Neural cell (in vitro differentiated cells): ENCODE measurements around the gene TP53I11. TPM values are rescaled to one million over a fixed set of nuclear protein-coding genes. Genes with fewer than 3 reads are reported as not detected.

Experiments used
- H2AFZ ChIP-seq: fragments of 200-600, 300-800 bp; sonication (generic), shearing (Covaris generic); 2 replicates; pipeline ENCODE4 v1.6.0; 2014; ENCODE audit warnings: low read depth, mild to moderate bottlenecking, antibody characterized with exemption, low read length, moderate library complexity
- H3F3A ChIP-seq: fragments of 200-600 bp; shearing (Covaris generic); 2 replicates; pipeline ENCODE4 v1.6.1; 2016; ENCODE audit warnings: mild to moderate bottlenecking, moderate library complexity, mixed read lengths, antibody characterized with exemption, low read length; ENCODE audit not compliant: insufficient read depth, poor library complexity, severe bottlenecking
- H3K27ac ChIP-seq: fragments of 200-600, 300-800 bp; sonication (generic), shearing (Covaris generic); 2 replicates; pipeline ENCODE4 v1.5.1; 2014; ENCODE audit warnings: mild to moderate bottlenecking, low read length, moderate library complexity
- H3K27me3 ChIP-seq: fragments of 300-800, 200-600 bp; sonication (generic), shearing (Covaris generic); 2 replicates; pipeline ENCODE4 v1.6.0; 2014; ENCODE audit warnings: mild to moderate bottlenecking, low read depth, low read length, moderate library complexity; ENCODE audit not compliant: insufficient read depth
- H3K36me3 ChIP-seq: fragments of 300-800, 200-600 bp; sonication (generic), shearing (Covaris generic); 2 replicates; pipeline ENCODE4 v1.5.1; 2014; ENCODE audit warnings: mild to moderate bottlenecking, antibody characterized with exemption, low read length, moderate library complexity; ENCODE audit not compliant: insufficient read depth
- H3K4me2 ChIP-seq: fragments of 300-800, 200-600 bp; sonication (generic), shearing (Covaris generic); 2 replicates; pipeline ENCODE4 v1.6.0; 2014; ENCODE audit warnings: mild to moderate bottlenecking, low read length
- H3K4me3 ChIP-seq: fragments of 300-800, 200-600 bp; sonication (generic), shearing (Covaris generic); 2 replicates; pipeline ENCODE4 v1.5.1; 2014; ENCODE audit warnings: mild to moderate bottlenecking, low read length, moderate library complexity
- H3K79me2 ChIP-seq: fragments of 200-600 bp; shearing (Covaris generic); replicated peaks from 2 replicates; pipeline ENCODE4 v1.6.0; 2014; ENCODE audit warnings: mild to moderate bottlenecking, low read length, moderate library complexity; ENCODE audit not compliant: insufficient read depth
- H3K9ac ChIP-seq: fragments of 300-800, 200-600 bp; sonication (generic), shearing (Covaris generic); 2 replicates; pipeline ENCODE4 v1.6.1; 2016; ENCODE audit warnings: mild to moderate bottlenecking, low read length, mixed read lengths
- H3K9me2 ChIP-seq: fragments of 200-600 bp; shearing (Covaris generic); 2 replicates; pipeline ENCODE4 v1.6.1; 2016; ENCODE audit warnings: mild to moderate bottlenecking, low read length, mixed read lengths; ENCODE audit not compliant: insufficient read depth
- H3K9me3 ChIP-seq: fragments of 200-600, 300-800 bp; sonication (generic), shearing (Covaris generic); 2 replicates; pipeline ENCODE4 v1.6.1; 2016; ENCODE audit warnings: mild to moderate bottlenecking, mixed run types, low read length, moderate library complexity, mixed read lengths
- H4K20me1 ChIP-seq: fragments of 200-600 bp; shearing (Covaris generic); 2 replicates; pipeline ENCODE4 v1.6.1; 2016; ENCODE audit warnings: mild to moderate bottlenecking, mixed run types; ENCODE audit not compliant: insufficient read depth
- CTCF ChIP-seq: fragments of 450-650 bp; IDR thresholded peaks from 2 replicates; pipeline ENCODE4 v1.5.1; 2014; ENCODE audit warnings: antibody characterized with exemption, mild to moderate bottlenecking, moderate library complexity; ENCODE audit not compliant: poor library complexity, severe bottlenecking
- EP300 ChIP-seq: fragments of 450-650 bp; conservative IDR thresholded peaks from 2 replicates; pipeline ENCODE4 v1.6.1; 2014; ENCODE audit warnings: antibody characterized with exemption, mild to moderate bottlenecking, moderate library complexity; ENCODE audit not compliant: poor library complexity, severe bottlenecking
- EZH2 ChIP-seq: fragments of 200-600, 300-800 bp; shearing (Covaris generic), sonication (generic); IDR thresholded peaks from 2 replicates; pipeline ENCODE4 v1.6.1; 2014; ENCODE audit warnings: antibody characterized with exemption, low read length, borderline replicate concordance, mild to moderate bottlenecking; ENCODE audit not compliant: insufficient read depth, poor library complexity, severe bottlenecking
- MXI1 ChIP-seq: fragments of 450-650 bp; conservative IDR thresholded peaks from 2 replicates; pipeline ENCODE4 v1.6.1; 2014; ENCODE audit warnings: antibody characterized with exemption, mild to moderate bottlenecking; ENCODE audit not compliant: poor library complexity, severe bottlenecking
- POLR2AphosphoS5 ChIP-seq: IDR thresholded peaks from 2 replicates; pipeline ENCODE4 v1.6.1; 2012
- RAD21 ChIP-seq: fragments of 450-650 bp; conservative IDR thresholded peaks from 2 replicates; pipeline ENCODE4 v1.6.1; 2014; ENCODE audit warnings: antibody characterized with exemption, mild to moderate bottlenecking, moderate library complexity
- REST ChIP-seq: IDR thresholded peaks from 2 replicates; pipeline ENCODE4 v1.6.1; 2012; ENCODE audit warnings: borderline replicate concordance
- SMC3 ChIP-seq: fragments of 450-650 bp; conservative IDR thresholded peaks from 2 replicates; pipeline ENCODE4 v1.6.1; 2014; ENCODE audit warnings: antibody characterized with exemption, mild to moderate bottlenecking, moderate library complexity; ENCODE audit not compliant: poor library complexity
- TAF1 ChIP-seq: IDR thresholded peaks from 2 replicates; pipeline ENCODE4 v1.6.1; 2012; ENCODE audit warnings: low read depth
- polyA plus RNA-seq: library from polyadenylated mRNA; depleted of rRNA; stranded (reverse); fragments of >200 nt; gene quantifications from 2 replicates; pipeline ENCODE4 v1.2.3, GENCODE V29; 2014

The TP53I11 gene
- polyA plus RNA-seq, 1 donor from 2014 or later: 30.0 TPM

- Histone ChIP-seq H3K9me3 (no peaks in the 10 kb centered on the region), H3K4me2 (no peak overlapping the region), H4K20me1 (no peaks in the 10 kb centered on the region), H3K36me3 (no peaks in the 10 kb centered on the region), H3K9ac (no peak overlapping the region), H3K4me3 (no peak overlapping the region), H3K27ac (no peak overlapping the region), H3K27me3 (no peaks in the 10 kb centered on the region), H3F3A (no peaks in the 10 kb centered on the region), H3K9me2 (no peaks in the 10 kb centered on the region), H2AFZ (no peak overlapping the region), H3K79me2 (no peaks in the 10 kb centered on the region)
- TF ChIP-seq EP300 (no peak), SMC3 (peak; percentile 31), POLR2AphosphoS5 (no peak), REST (no peak), CTCF (peak; percentile 44), RAD21 (peak; percentile 32), EZH2 (no peak)
Observed at GRCh38 chr11:44977493-44977984, 26.9 kb upstream of the TP53I11 start.

DNA sequence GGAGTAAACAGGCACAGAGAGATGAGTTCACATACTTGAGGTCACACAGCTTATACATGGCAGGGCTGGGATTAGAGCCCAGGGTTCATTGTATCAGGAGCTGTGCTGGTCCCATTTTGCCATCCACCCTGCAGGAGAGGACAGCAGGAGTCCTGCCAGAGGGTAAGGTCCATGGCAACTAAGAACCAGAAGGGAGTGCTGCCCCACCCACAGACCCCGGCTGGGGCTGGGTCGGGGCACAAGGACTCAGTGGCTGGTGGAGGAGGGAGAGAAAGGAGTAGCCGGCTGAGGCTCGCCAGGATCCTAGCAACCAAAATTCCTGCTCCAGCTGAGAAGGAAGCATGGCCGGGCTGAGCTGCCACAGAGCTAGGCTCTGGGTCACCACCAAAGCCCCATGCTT is 25.9 kb upstream of the TP53I11 start:
- Histone ChIP-seq H3K27me3 (no peaks in the 10 kb centered on the region), H3F3A (no peaks in the 10 kb centered on the region), H3K27ac (no peak overlapping the region), H3K4me2 (no peak overlapping the region), H2AFZ (no peak overlapping the region), H3K9me3 (no peaks in the 10 kb centered on the region), H3K9ac (no peak overlapping the region), H3K9me2 (no peaks in the 10 kb centered on the region), H3K79me2 (no peaks in the 10 kb centered on the region), H4K20me1 (no peaks in the 10 kb centered on the region), H3K4me3 (no peak overlapping the region), H3K36me3 (no peaks in the 10 kb centered on the region)
- no peak for TF ChIP-seq EZH2

DNA sequence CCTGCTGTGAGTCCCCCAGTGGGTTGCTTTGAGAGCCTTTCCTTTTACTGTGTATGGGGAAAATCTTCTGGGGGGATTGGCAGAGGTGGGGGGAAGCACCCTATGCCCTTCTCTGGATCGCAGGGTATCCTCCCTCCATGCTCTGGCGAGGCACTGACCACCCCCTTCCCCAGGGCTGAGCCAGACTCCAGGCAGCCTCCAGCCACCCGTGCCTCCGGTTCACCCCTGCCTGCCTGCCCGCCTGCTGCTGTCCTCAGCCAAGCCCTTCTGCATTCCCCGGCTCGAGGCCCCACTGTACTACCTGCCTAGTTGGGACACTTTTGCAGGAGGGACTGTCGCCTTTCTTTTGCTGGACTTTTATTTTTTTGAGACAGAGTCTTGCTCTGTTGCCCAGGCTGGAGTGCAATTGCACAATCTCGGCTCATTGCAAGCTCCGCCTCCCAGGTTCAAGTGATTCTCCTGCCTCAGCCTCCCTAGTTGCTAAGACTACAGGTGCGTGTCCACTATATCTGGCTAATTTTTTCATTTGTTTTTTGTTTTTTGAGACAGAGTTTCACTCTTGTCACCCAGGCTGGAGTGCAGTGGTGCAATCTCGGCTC is 23.8 kb upstream of the TP53I11 start:
- TF ChIP-seq REST (no peak), EP300 (no peak), SMC3 (no peak), CTCF (no peak), MXI1 (no peak), TAF1 (no peak), RAD21 (no peak), POLR2AphosphoS5 (no peak), EZH2 (no peak)
- H3K9me3 ChIP-seq: no peaks in the 10 kb centered on the region
- no peaks in the 10 kb centered on the region for H3K27me3 ChIP-seq
- H3K79me2 ChIP-seq: no peaks in the 10 kb centered on the region
- peak overlapping the region; percentile 30 for H3K4me3 ChIP-seq
- H3K9ac ChIP-seq: peak overlapping the region; percentile 71
- H3F3A ChIP-seq: no peaks in the 10 kb centered on the region
- H2AFZ ChIP-seq: peak overlapping the region; percentile 56
- no peak overlapping the region for H3K4me2 ChIP-seq
- no peaks in the 10 kb centered on the region for H4K20me1 ChIP-seq
- peak overlapping the region; percentile 88 for H3K27ac ChIP-seq
- no peaks in the 10 kb centered on the region for H3K9me2 ChIP-seq
- no peaks in the 10 kb centered on the region for H3K36me3 ChIP-seq
